Prostate gland (tissue), 2 donors: ENCODE results near the gene KIAA0825. TPM values are rescaled to one million over a fixed set of nuclear protein-coding genes. Genes with fewer than 3 reads are reported as not detected.
"Not testable (repeated sequence)": the region's sequence is repeated elsewhere in the genome, so short reads cannot be mapped to it uniquely, and the experiment has no call there.

Experiments used
- DNase-seq: peaks from one replicate; pipeline ENCODE4 v3.0.0-alpha.2; 2019; ENCODE audit warnings: low spot score
- H3K27ac ChIP-seq, 2 donors: fragments of 200-600 bp; sonication (generic); 2 replicates each; pipeline ENCODE4 v1.5.1; 2017 to 2019
- H3K27me3 ChIP-seq: fragments of 200-600 bp; sonication (generic); replicated peaks from 2 replicates; pipeline ENCODE4 v1.5.1; 2019; ENCODE audit not compliant: insufficient read depth
- H3K36me3 ChIP-seq, 2 donors: fragments of 200-600 bp; sonication (generic); 1 replicate in 1 of 2; 2 replicates in 1 of 2; pipeline versions ENCODE4 v1.5.1 to v1.8.1; 2017 to 2019
- H3K4me1 ChIP-seq: fragments of 200-600 bp; sonication (generic); replicated peaks from 2 replicates; pipeline ENCODE4 v1.5.1; 2019
- H3K4me3 ChIP-seq, 2 donors: fragments of 200-600 bp; sonication (generic); 2 replicates each; pipeline ENCODE4 v1.5.1; 2017 to 2019
- H3K9me3 ChIP-seq: fragments of 200-600 bp; sonication (generic); 2 replicates; pipeline ENCODE4 v1.5.1; 2017
- CTCF ChIP-seq, 4 experiments: fragments of 200-600 bp in 2 of 4; fragments of 450-650 bp in 2 of 4; sonication (generic) in 2 of 4; IDR thresholded peaks; 1 replicate in 3 of 4; 2 replicates in 1 of 4; pipeline ENCODE4 v1.5.1; 2016 to 2019; ENCODE audit warnings: antibody characterized with exemption in 4 of 4, mild to moderate bottlenecking in 2 of 4, moderate library complexity in 2 of 4
- POLR2A ChIP-seq: fragments of 450-650 bp; IDR thresholded peaks from one replicate; pipeline ENCODE4 v1.6.1; 2016; ENCODE audit warnings: antibody characterized with exemption, mild to moderate bottlenecking
- POLR2AphosphoS5 ChIP-seq: sonication (generic); formaldehyde crosslinking; IDR thresholded peaks from one replicate; pipeline ENCODE4 v1.6.1; 2017; ENCODE audit warnings: antibody characterized with exemption
- WGBS: methylation state at CpG from one replicate; pipeline ENCODE4 v1.1.5; 2018; 5-methylcytosine and 5-hydroxymethylcytosine counted together
- intact Hi-C: fragments of 100-400 bp; cut with DNase I; formaldehyde crosslinking; loops from one replicate; pipeline ENCODE4 v1.14.2; 2022
- total RNA-seq, 2 donors: library from RNA; depleted of rRNA; stranded (reverse); fragments of >200 nt; gene quantifications; one replicate each; pipeline ENCODE4 v1.1.0, GENCODE V29; 2016

The KIAA0825 gene
- total RNA-seq, 2 donors from 2014 or later = 3.9 to 4.1 TPM

- no peak for TF ChIP-seq POLR2AphosphoS5
- no peak for TF ChIP-seq CTCF (IDR thresholded peaks at IDR 0.05)
- TF ChIP-seq POLR2A = no peak
These were observed 262.6 kb downstream of the KIAA0825 start for GRCh38 chr5:94355811-94356210.

GRCh38 chr5:94354837-94355485 lies 263.4 kb downstream of the KIAA0825 start:
- 83% methylated on average over 5 of the region's 5 CpGs for WGBS
- H3K36me3 ChIP-seq, H3K9me3 ChIP-seq, H3K4me1 ChIP-seq, H3K27me3 ChIP-seq, DNase-seq, intact Hi-C loops, H3K27ac ChIP-seq, H3K4me3 ChIP-seq: not testable (repeated sequence)

More at GRCh38 chr5:94355811-94356210, 262.6 kb downstream of the KIAA0825 start:
- no peaks in the 10 kb centered on the region for H3K4me1 ChIP-seq
- no peak overlapping the region for H3K4me3 ChIP-seq
- no peaks in the 10 kb centered on the region for H3K27me3 ChIP-seq
- no peaks in the 10 kb centered on the region for H3K36me3 ChIP-seq
- H3K27ac ChIP-seq = no peak overlapping the region
- H3K9me3 ChIP-seq = no peaks in the 10 kb centered on the region
- intact Hi-C loops = no loop called here
- no peak for DNase-seq

GRCh38 chr5:94353605-94354004 lies 264.8 kb downstream of the KIAA0825 start:
- no peak for DNase-seq
- H3K9me3 ChIP-seq = no peaks in the 10 kb centered on the region
- WGBS = 94% methylated on average over 4 of the region's 4 CpGs
- TF ChIP-seq POLR2AphosphoS5 = no peak
- TF ChIP-seq CTCF (IDR thresholded peaks at IDR 0.05) = no peak
- TF ChIP-seq POLR2A = no peak
- H3K4me1 ChIP-seq = no peaks in the 10 kb centered on the region
- no peaks in the 10 kb centered on the region for H3K27me3 ChIP-seq
- no peaks in the 10 kb centered on the region for H3K36me3 ChIP-seq
- intact Hi-C loops = no loop called here
- H3K4me3 ChIP-seq = no peak overlapping the region
- no peak overlapping the region for H3K27ac ChIP-seq

- H3K4me3 ChIP-seq = no peak overlapping the region
- no peak for DNase-seq
- no peak overlapping the region for H3K27ac ChIP-seq
- H3K27me3 ChIP-seq = no peaks in the 10 kb centered on the region
- TF ChIP-seq CTCF (IDR thresholded peaks at IDR 0.05) (no peak), POLR2AphosphoS5 (no peak)
- H3K9me3 ChIP-seq = no peaks in the 10 kb centered on the region
- H3K4me1 ChIP-seq = no peaks in the 10 kb centered on the region
- intact Hi-C loops = no loop called here
- 96% methylated on average over 8 of the region's 8 CpGs for WGBS
- no peaks in the 10 kb centered on the region for H3K36me3 ChIP-seq
These were observed 271.3 kb downstream of the KIAA0825 start for GRCh38 chr5:94347130-94347529.

- H3K36me3 ChIP-seq = no peaks in the 10 kb centered on the region
- H3K27ac ChIP-seq = no peak overlapping the region
- DNase-seq = no peak
- intact Hi-C loops = no loop called here
- no peak overlapping the region for H3K4me3 ChIP-seq
- no peak for TF ChIP-seq CTCF (IDR thresholded peaks at IDR 0.05)
- TF ChIP-seq POLR2A = no peak
- no peak for TF ChIP-seq POLR2AphosphoS5
- H3K9me3 ChIP-seq = no peaks in the 10 kb centered on the region
- no peaks in the 10 kb centered on the region for H3K27me3 ChIP-seq
- H3K4me1 ChIP-seq = no peaks in the 10 kb centered on the region
These were observed 273.1 kb downstream of the KIAA0825 start for GRCh38 chr5:94345257-94345656.
